ENCODE data around the gene TMPRSS3.

Gene TMPRSS3

DNA sequence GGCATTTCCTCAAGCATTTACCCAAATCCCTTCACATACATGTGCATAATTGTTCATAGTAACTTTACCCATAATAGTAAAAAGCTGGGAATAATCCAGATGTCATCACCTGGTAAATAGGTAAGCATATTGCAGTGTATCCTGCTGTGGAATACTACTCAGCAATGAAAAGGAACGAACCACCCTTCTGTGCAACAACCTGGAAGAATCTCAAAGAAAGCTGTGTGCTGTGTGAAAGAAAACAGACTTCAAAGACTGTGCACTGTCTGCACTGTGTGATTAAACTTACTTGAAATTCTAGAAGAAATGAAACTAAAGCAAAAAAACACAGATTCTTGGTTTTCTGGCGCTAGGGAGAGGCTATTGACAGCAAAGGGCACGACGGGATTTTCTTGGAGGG lies 58.6 kb downstream of the TMPRSS3 start:
- no peak for DNase-seq (ENCODE audit: low read depth in 3 of 3)

DNA sequence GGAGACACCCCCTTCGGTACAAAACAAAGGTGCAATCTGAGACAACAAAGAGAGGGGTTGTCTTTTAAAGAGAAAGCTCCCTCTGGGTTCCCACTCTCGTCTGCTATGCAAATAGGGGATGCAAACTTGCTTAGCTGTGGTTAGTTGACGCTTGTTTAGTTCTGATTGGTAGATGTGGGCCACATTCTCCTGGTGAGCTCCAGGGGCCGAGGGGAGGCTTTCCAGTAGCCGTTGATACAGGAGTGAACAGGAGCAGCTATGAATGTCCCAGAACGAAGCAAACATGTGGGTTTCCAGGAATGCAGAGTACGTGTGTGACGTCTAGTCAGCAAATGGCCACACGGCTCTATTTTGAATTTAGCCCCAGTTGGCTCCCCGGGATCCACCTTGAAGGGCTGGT lies 59.8 kb downstream of the TMPRSS3 start:
- DNase-seq (ENCODE audit: low read depth in 3 of 3), result no peak

DNA sequence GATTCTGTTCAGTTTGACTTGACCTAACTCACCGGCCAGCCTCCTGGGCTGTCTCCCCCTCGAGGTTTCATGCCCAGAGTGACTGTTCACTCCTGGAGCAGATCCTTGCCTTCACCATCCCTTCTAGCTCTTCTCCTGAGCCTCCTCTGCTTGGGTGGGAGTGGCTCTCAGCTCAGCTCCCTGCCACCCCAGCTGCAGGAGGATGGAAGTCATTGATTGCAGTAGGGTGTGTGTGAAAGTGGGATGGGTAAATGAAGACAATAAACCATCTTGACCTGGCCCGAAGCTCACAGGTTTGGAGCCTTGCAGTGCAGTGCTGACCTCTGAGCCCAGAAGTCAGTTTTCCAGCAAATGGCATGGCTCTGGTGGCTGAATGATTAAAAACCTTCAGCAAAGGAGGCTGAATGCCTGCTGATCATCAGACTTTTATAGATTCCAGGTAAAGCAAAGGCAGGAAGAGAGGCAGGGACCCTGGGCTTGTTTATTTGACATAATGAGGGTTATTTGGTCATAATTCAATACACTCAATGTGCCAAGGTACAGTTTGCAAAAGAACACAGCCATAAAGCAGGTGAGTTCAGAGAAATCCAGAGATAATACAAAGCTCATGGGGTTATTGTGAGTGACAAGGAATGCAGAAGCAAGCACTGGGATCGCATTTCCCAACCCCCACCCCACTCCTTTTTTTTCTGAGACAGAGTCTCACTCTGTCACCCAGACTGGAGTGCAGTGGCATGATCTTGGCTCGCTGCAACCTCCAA lies 63.1 kb downstream of the TMPRSS3 start:
- no peak for DNase-seq (ENCODE audit: low read depth in 3 of 3)

DNA sequence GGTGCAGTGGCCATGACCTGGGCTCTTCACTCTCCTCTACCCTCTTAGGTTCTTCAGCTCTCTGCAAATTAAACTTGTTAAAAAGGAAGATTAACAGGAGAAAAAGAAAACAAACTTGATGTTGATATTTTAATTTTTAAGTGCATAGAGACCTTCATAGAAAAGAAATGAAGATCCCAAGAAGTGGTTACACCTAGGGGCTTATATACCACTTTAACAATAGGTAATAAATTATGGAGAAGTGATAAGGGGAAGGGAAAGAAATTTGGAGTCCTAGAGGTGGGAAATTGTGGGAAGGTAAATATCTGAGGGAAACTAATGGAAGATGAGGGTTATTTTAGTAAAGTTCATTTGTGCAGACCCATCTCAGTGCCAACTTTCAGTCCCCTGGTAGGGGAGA lies 64.2 kb downstream of the TMPRSS3 start:
- DNase-seq (ENCODE audit: low read depth in 3 of 3), result no peak

GRCh38 chr21:42330380-42331371 lies 65.2 kb downstream of the TMPRSS3 start:
- DNase-seq (ENCODE audit: low read depth in 3 of 3), result no peak

- no peak for DNase-seq (ENCODE audit: low read depth in 3 of 3)
These were observed 71.0 kb downstream of the TMPRSS3 start for GRCh38 chr21:42324896-42325295.
